HG02678 (cell line): ENCODE results near the gene ZNF644.

Experiments
- ATAC-seq: cut with Tn5 transposase; IDR thresholded peaks from one replicate; pipeline ENCODE4 v1.9.1; 2021; ENCODE audit warnings: mild to moderate bottlenecking, moderate library complexity; ENCODE audit not compliant: unreplicated experiment

ZNF644 gene

GRCh38 chr1:91022518-91022929 is 689 bp upstream of the ZNF644 start:
- ATAC-seq: no peak

DNA sequence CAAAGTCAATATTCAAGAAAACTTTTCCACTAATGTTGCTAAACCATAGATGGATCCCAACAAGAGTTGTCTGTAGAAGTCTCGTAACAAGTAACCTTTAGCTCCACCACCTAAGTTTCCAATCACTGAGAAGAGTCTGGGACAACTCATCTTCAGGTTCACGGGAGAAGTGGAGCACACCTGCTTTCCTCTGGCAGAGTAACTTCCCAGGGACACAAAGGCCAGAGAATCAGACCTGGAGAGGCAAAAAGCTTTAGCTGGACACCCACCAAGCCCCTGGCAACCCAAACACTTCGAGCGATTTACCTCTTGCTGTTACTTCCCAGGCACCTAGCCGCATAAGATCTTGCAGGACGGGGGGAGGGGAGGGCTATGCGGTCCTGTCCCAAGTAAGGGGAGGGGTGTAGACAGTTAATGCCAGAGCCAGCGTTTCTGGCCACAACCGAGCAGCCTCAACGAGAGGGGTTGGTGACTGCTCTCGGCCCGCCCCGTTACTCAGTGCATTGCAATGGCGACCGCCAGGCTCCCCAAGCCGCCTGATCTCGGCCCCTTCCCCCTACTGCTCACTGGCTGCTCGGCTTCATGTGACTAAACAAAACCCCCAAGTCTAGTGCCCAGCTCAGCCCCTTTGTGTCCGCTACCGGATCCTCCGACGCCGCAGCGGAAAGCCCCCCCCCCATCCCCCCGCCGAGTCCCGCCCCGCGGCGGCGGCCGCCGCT is 709 bp downstream of the ZNF644 start:
- peak; percentile 42 for ATAC-seq

DNA sequence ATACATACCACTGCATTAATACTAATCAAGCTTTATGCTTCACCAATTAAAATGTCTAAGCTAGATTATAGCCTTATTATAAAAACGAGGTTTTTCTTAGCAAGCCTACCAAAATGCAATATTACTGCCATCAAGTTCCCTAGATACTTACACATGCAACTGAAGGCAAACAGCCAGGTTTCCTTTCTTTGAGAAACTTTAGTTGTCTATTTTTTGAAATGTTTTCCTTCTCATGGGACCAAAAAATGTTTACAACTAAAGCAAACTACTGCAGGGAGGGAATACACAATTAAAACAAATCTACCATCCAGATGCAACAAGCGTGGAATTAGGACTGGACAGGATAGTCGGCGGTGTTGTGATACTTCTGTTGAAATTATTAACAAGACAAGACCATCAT is 1.3 kb downstream of the ZNF644 start:
- no peak for ATAC-seq

- no peak for ATAC-seq
Observed at GRCh38 chr1:91018006-91018405, 3.8 kb downstream of the ZNF644 start.

DNA sequence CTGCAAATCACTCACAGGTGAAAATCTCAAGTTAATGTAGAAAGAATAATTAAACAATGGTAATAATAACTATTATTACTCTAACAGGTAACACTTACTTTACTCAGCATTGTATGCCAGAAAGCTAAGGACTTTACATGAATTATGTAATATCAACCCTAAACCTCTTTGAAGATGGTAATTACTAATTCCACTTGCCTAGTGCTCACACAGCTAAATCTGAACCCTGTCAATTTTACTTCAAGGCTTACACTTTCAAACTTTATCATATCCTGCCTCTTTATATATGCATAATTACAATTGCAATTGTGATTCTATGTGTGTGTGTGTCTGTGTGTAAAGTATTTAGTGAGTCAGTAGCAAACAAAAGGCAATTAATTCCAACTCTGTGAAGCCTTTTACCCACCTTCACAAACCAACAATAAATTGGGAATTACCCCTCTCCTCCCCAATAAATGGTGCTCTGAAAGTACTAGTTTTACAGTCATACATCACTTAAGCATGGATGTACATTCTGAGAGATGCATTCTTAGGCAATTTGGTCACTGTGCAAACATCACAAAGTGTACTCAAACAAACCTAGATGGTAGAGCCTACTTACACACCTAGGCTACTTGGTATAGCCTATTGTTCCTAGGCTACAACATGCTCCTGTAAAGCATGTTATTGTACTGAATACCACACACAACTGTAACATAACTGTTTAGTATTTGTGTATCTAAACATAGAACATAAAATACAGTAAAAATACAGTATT is 5.9 kb downstream of the ZNF644 start:
- ATAC-seq: no peak

DNA sequence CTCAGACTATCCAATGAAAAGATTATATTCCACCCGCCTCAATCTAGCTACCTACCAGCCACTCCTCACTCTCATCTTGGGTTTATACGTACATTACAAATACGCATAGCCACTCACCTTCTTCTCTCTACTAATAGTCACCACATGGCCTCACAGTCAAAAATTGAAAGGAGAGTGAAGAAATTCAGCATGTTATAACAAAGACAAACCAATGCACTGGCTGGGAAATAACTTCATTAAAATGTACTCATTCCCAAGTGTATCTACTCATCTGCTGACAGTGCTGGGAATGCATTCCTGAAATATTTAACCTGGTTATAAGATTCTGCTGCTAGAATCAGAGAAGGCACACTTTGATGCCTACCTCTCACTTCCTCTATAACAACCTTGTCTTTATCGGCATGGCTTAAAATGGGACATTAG is 6.5 kb downstream of the ZNF644 start:
- no peak for ATAC-seq

- no peak for ATAC-seq
Observed at GRCh38 chr1:91014475-91014874, 7.4 kb downstream of the ZNF644 start.

DNA sequence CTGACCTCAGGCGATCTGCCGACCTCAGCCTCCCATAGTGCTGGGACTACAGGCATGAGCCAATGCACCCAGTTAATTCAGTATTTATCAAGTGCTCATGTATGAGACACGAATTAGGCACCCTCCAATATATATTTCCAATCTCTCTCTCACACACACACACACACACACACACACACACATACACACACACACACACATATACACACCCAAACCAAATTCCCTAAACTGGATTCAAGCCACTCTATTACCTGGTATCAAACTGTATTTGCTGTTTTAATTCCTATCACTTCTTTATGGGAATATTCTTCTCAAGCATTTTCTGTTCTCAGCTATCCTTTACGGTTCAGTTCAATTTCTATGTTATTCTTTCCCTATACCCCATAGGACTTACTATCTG is 8.5 kb downstream of the ZNF644 start:
- no peak for ATAC-seq

- ATAC-seq: no peak
Observed at GRCh38 chr1:91012196-91012595, 9.6 kb downstream of the ZNF644 start.

- no peak for ATAC-seq
Observed at GRCh38 chr1:91011726-91012125, 10.1 kb downstream of the ZNF644 start.

DNA sequence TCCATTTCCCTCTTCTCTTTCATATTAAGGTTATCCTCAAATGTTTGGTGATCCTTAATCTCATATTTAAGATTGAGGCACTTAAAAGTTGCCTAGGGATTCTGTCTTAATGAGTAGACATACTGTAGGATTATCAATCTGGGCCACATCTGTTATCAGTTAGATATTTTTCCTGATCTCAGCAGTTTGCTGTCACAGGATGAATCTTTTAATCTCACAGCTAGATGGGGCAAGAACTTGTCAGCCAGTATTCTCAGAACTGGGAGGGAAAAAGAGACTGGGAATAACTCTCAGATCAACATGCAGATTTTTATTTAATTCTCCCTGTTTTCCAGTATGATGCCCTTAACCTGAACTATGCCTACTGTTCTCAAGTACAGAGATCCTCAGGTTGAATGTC is 14.0 kb downstream of the ZNF644 start:
- ATAC-seq: no peak

DNA sequence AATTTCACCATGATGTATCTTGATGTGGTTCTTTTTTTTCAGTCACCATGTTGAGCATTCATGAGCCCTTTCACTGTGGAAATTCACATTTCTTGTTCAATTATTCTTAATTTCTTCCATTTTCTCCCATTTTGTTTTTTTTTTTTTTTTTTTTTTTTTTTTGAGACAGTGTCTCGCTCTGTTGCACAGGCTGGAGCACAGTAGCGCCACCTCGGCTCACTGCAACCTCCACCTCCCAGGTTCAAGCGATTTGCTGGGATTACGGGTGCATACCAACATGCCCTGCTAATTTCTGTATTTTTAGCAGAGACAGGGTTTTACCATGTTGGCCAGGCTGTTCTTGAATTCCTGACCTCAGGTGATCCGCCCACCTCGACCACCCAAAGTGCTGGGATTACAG is 14.7 kb downstream of the ZNF644 start:
- ATAC-seq: no peak

DNA sequence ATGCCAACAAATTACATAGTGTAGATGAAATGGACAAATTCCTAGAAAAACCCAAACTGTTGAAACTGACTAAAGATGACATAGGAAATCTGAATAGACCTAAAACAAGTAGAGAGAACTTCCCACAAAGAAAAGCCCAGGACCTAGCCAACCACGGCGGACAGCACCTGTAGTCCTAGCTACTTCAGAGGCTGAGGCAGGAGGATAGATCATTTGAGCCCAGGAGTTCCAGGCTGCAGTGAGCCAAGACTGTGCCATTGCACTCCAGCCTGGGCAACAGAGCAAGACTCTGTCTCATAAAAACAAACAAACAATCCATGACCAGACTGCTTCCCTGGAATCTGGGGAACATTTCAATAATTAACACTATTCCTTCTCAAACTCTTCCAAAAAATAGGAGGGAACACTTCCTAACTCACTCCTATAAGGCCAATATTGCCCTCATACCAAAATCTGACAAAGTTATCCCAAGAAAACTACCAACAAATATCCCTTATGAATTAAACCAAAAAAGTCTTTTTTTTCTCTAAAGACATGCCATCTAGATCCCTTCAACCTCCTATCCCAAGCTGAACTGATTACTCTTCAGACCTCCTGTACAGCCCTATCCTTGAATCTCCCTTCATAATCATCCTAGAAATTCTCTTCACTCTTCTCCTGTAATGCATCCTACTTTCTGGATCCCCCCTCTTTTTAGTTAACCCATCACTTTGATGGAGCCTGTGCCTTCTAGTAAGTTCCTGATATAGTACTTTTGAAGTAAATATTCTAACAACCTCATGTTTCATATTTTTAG is 15.5 kb downstream of the ZNF644 start:
- no peak for ATAC-seq

DNA sequence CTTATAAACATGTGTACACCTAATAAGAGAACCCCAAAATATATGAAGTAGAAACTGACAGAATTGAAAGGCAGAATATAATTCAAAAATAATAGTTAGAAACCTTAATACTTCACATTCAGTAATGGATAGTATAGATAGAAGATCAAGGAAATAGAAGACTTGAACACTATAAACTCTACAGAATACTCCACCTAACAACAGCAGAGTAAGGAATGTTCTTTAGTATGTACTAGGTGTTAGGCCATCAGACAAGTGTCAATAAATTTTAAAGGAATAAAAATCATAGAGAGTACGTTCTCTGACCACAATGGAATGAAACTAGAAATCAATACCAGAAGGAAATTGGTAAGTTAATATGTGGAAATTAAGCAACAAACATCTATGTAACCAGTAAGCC is 16.6 kb downstream of the ZNF644 start:
- no peak for ATAC-seq

GRCh38 chr1:91004145-91004544 is 17.7 kb downstream of the ZNF644 start:
- ATAC-seq: no peak

DNA sequence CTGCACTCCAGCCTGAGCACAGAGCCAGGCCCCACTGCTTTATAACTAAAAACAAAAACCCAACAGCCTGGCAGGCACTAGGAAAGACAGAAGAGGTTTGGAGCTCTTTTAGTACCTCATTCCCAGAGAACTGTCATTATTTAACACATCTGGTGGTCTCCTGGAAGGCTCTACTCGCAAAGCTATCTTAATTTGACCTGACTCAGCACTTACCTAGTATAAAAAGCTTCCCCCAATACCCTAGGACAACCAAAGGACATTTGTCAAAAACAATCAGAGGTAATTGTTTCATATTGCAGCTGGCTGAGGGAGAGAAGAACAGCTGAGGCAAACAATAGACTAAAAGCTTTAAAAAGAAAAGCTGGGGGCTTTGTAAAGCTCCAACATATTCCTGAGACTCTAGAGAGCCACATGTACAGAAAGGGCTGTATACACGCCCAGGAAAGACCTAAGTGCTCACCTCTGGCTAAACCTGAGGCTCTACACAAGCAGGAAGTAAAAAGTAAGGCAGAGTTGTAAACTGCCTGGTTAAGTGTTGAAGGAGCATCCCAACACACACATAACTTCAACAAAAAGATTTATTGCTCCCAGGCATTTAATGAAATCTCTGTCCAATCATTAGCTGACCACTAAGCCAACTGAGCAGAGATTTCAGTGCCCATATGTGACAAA is 25.0 kb downstream of the ZNF644 start:
- ATAC-seq: no peak

GRCh38 chr1:90995311-90995894 is 26.4 kb downstream of the ZNF644 start:
- no peak for ATAC-seq

- ATAC-seq: no peak
Observed at GRCh38 chr1:90994461-90994860, 27.4 kb downstream of the ZNF644 start.

DNA sequence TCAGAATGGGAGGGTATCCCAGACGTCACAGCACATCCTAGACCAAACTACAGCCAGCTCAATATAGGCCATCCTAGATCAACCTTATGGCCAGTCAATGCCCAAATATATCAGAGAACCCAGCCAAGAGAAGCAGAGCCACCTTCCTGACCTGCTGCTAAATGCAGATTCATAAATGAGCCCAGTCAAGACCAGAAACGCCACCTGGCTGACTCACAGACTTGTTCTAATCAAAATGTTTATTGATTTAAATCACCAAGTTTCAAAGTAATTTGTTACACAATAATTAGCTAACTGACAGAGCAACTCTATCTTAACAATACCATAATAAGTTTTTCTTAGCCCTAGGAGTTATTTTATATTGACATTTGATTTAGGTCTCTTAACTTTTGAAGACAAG is 28.6 kb downstream of the ZNF644 start:
- no peak for ATAC-seq

- ATAC-seq: no peak
Observed at GRCh38 chr1:90990779-90991178, 31.1 kb downstream of the ZNF644 start.

GRCh38 chr1:90989990-90990389 is 31.8 kb downstream of the ZNF644 start:
- ATAC-seq: no peak
